ENCODE results near the gene DCP1A. TPM values are rescaled to one million over a fixed set of nuclear protein-coding genes. Genes with fewer than 3 reads are reported as not detected.

DCP1A gene
- total RNA-seq, 1 donor from 2014 or later, result 32.9 TPM

- Histone ChIP-seq H3K4me1 (peaks cover 7% of the 10 kb centered on the region), H3K36me3 (no peaks in the 10 kb centered on the region), H3K4me3 (no peak overlapping the region), H3K27me3 (no peaks in the 10 kb centered on the region), H3K9me3 (no peaks in the 10 kb centered on the region), H3K27ac (no peak overlapping the region)
- DNase-seq (ENCODE audit: extremely low spot score in 2 of 2), result no peak
- no peak for TF ChIP-seq POLR2AphosphoS5 (IDR thresholded peaks at IDR 0.05; ENCODE audit: insufficient read depth in 1 of 2, low read depth in 1 of 2)
- TF ChIP-seq CTCF (IDR thresholded peaks at IDR 0.05), result no peak
- TF ChIP-seq POLR2A (IDR thresholded peaks at IDR 0.05), result no peak
- intact Hi-C loops (cut with DNase I), result no loop called here
These were observed 83.4 kb downstream of the DCP1A start for GRCh38 chr3:53263907-53264306.

DNA sequence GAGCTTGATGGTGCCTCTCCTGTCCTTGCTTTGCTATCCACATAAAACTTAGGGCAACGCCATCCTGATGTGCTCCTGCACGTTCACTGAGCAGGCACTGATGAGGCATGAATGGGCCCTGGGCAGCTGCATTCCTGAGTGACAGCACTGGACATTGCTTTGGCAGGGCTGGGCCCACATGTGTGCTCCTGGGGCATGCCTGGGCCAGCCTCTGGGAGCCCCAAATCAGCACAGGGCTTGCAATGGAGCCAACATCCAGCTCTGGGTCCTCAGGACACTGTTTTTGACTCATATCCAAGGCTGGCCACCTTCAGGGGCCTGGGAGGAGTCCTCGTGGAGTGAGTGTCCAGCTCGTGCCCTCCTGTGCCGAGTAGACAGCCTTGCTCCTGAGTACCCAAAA, 85.6 kb downstream of the DCP1A start:
- peaks cover 7% of the 10 kb centered on the region for H3K4me1 ChIP-seq
- no peaks in the 10 kb centered on the region for H3K27me3 ChIP-seq
- intact Hi-C loops (cut with DNase I), result no loop called here
- TF ChIP-seq POLR2A (IDR thresholded peaks at IDR 0.05), result no peak
- no peak for TF ChIP-seq CTCF (IDR thresholded peaks at IDR 0.05)
- no peak for TF ChIP-seq POLR2AphosphoS5 (IDR thresholded peaks at IDR 0.05; ENCODE audit: insufficient read depth in 1 of 2, low read depth in 1 of 2)
- H3K36me3 ChIP-seq, result no peaks in the 10 kb centered on the region
- no peak overlapping the region for H3K4me3 ChIP-seq
- H3K27ac ChIP-seq, result no peak overlapping the region
- H3K9me3 ChIP-seq, result no peaks in the 10 kb centered on the region
- DNase-seq (ENCODE audit: extremely low spot score in 2 of 2), result no peak

DNA sequence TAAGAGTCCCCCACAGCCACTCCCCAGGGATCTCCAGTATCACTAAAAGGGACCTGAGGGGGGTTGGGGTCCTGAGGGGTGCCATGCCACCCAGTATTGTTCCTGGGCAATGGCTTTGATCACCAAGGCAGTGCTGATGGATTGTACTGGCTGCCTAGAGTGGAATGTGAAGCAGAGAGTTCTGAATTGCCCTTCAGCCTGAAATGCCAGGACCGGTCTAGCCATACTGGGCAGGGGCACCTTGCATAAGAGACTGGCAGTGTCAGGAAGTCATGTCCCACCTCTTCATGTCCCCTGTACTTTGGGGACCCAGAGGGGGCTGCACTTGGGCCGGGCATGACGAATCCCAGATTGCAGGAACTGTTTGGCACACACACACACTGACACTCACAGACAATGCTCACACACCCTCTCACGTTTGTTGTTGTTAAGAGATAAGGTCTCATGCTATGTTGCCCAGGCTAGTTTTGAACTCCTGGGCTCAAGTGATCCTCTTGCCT, 87.0 kb downstream of the DCP1A start:
- H3K4me3 ChIP-seq, result no peak overlapping the region
- DNase-seq (ENCODE audit: extremely low spot score in 2 of 2), result no peak
- no peaks in the 10 kb centered on the region for H3K36me3 ChIP-seq
- H3K4me1 ChIP-seq, result peaks cover 7% of the 10 kb centered on the region
- intact Hi-C loops (cut with DNase I), result no loop called here
- no peaks in the 10 kb centered on the region for H3K9me3 ChIP-seq
- TF ChIP-seq POLR2AphosphoS5 (IDR thresholded peaks at IDR 0.05; ENCODE audit: insufficient read depth in 1 of 2, low read depth in 1 of 2), result no peak
- H3K27me3 ChIP-seq, result no peaks in the 10 kb centered on the region
- no peak overlapping the region for H3K27ac ChIP-seq

DNA sequence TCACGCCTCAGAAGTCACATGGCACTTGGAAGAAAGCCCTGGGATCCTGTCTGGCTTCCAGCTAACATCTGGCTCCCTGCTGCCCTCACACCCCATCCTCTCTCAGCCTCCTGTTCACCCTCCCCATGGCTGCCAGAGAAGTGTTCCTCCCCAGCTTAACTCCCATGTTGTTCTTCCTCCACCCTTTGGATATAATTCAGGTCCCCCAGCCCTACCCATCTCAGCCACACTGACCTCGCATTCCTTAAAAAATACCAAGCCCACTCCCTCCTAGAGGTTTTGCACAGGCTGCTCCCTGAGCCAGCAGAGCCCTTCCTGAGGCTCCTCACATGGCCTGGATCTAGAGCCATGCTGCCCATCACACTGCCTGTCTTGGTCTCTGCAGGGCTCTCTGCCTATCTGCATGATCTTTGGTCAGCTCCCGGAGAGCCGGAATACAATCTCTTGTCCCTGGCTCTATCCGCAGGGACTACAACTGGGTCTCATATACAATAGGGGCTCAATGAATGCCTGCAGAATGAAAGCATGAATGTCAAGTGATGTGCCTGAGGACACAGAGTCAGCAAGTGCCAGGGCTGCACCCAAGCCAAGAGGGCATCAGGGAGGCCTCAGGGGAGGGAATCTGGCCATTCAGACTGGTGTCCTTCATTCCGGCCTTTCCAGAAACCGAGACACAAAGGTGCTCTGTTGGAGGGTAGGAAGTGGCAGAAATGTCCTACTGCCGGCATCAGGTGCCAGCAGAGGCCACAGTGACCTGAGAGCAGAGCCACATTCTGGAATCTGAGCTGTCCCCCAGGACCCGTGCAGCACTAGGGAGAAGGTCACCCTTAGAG, 87.7 kb downstream of the DCP1A start:
- intact Hi-C loops (cut with DNase I), result no loop called here
- Histone ChIP-seq H3K4me1 (peaks cover 9% of the 10 kb centered on the region), H3K27ac (no peak overlapping the region), H3K4me3 (no peak overlapping the region), H3K9me3 (no peaks in the 10 kb centered on the region), H3K27me3 (no peaks in the 10 kb centered on the region), H3K36me3 (no peaks in the 10 kb centered on the region)
- no peak for TF ChIP-seq CTCF (IDR thresholded peaks at IDR 0.05)
- TF ChIP-seq POLR2AphosphoS5 (IDR thresholded peaks at IDR 0.05; ENCODE audit: insufficient read depth in 1 of 2, low read depth in 1 of 2), result no peak
- no peak for TF ChIP-seq POLR2A (IDR thresholded peaks at IDR 0.05)
- DNase-seq (ENCODE audit: extremely low spot score in 2 of 2), result no peak

- Histone ChIP-seq H3K27me3 (no peaks in the 10 kb centered on the region), H3K27ac (no peak overlapping the region), H3K4me1 (peaks cover 17% of the 10 kb centered on the region), H3K36me3 (no peaks in the 10 kb centered on the region), H3K9me3 (no peaks in the 10 kb centered on the region), H3K4me3 (no peak overlapping the region)
- DNase-seq (ENCODE audit: extremely low spot score in 2 of 2), result no peak
- TF ChIP-seq POLR2AphosphoS5 (IDR thresholded peaks at IDR 0.05; ENCODE audit: insufficient read depth in 1 of 2, low read depth in 1 of 2) (no peak), POLR2A (IDR thresholded peaks at IDR 0.05) (no peak), CTCF (IDR thresholded peaks at IDR 0.05) (no peak)
- intact Hi-C loops (cut with DNase I), result no loop called here
These were observed 88.5 kb downstream of the DCP1A start for GRCh38 chr3:53258600-53259426.
